BLaER1 treated with 17β-estradiol and CSF1 and Interleukin-3, amounts not matched to agents 10 nM and 100 nM (cell line): ENCODE measurements around the gene DEPDC5.
A peak's percentile ranks its signal among the peaks of the same experiment; 100 is the strongest.

Experiments used
- H3K27ac ChIP-seq, 11 experiments: shearing (Covaris generic); formaldehyde crosslinking; 2 replicates each; pipeline ENCODE4 v1.8.1; 2022
- H3K27me3 ChIP-seq, 11 experiments: shearing (Covaris generic); formaldehyde crosslinking; 2 replicates each; pipeline ENCODE4 v1.8.1; 2022
- H3K36me3 ChIP-seq, 11 experiments: shearing (Covaris generic); formaldehyde crosslinking; 2 replicates each; pipeline ENCODE4 v1.8.1; 2022
- H3K4me1 ChIP-seq, 10 experiments: shearing (Covaris generic); formaldehyde crosslinking; 2 replicates each; pipeline ENCODE4 v1.8.1; 2022
- H3K4me2 ChIP-seq, 11 experiments: shearing (Covaris generic); formaldehyde crosslinking; 2 replicates each; pipeline ENCODE4 v1.8.1; 2022
- H3K4me3 ChIP-seq, 10 experiments: shearing (Covaris generic); formaldehyde crosslinking; 2 replicates each; pipeline ENCODE4 v1.8.1; 2022
- H3K9ac ChIP-seq, 11 experiments: shearing (Covaris generic); formaldehyde crosslinking; 2 replicates each; pipeline ENCODE4 v1.8.1; 2022
- H3K9me3 ChIP-seq, 11 experiments: shearing (Covaris generic); formaldehyde crosslinking; replicated peaks in 1 of 11; 2 replicates each; pipeline ENCODE4 v1.8.1; 2022
- H4K20me1 ChIP-seq, 11 experiments: shearing (Covaris generic); formaldehyde crosslinking; 2 replicates each; pipeline ENCODE4 v1.8.1; 2022
- Cebpa-rat ChIP-seq, 11 experiments: shearing (Covaris generic); IDR thresholded peaks; 2 replicates each; pipeline ENCODE4 v1.8.1; 2022

The DEPDC5 gene

GRCh38 chr22:31921106-31921505 lies 167.3 kb downstream of the DEPDC5 start:
- no peaks in the 10 kb centered on the region for H3K36me3 ChIP-seq
- no peak overlapping the region for H3K27ac ChIP-seq
- no peaks in the 10 kb centered on the region for H3K27me3 ChIP-seq
- no peak overlapping the region for H3K9ac ChIP-seq
- peak overlapping the region in 5 of 11 experiments; percentile 66 to 88 (median 82); a peak in 9 of 22 replicates for H3K4me2 ChIP-seq
- H3K4me3 ChIP-seq: no peak overlapping the region
- H3K4me1 ChIP-seq: peaks cover 44 to 88% (median 67%) of the 10 kb centered on the region in 10 experiments
- H3K9me3 ChIP-seq: no peaks in the 10 kb centered on the region
- peaks cover 0 to 8% (median 0%) of the 10 kb centered on the region in 11 experiments; a peak in 3 of 22 replicates for H4K20me1 ChIP-seq
- no peak for TF ChIP-seq Cebpa-rat (IDR thresholded peaks at IDR 0.05)

- Histone ChIP-seq H3K4me1 (peaks cover 30 to 81% (median 53%) of the 10 kb centered on the region in 10 experiments), H3K4me2 (peak overlapping the region in 10 of 11 experiments; percentile 39 to 88 (median 70); a peak in 20 of 22 replicates), H3K27ac (peak overlapping the region in 8 of 11 experiments; percentile 47 to 75 (median 71); a peak in 16 of 22 replicates), H3K9me3 (no peaks in the 10 kb centered on the region), H3K4me3 (no peak overlapping the region), H3K9ac (peak overlapping the region in 5 of 11 experiments; percentile 38 to 57 (median 54); a peak in 6 of 22 replicates), H4K20me1 (peaks cover 0 to 4% (median 0%) of the 10 kb centered on the region in 11 experiments; a peak in 2 of 22 replicates), H3K36me3 (no peaks in the 10 kb centered on the region), H3K27me3 (no peaks in the 10 kb centered on the region)
- no peak for TF ChIP-seq Cebpa-rat (IDR thresholded peaks at IDR 0.05)
Measured at GRCh38 chr22:31922534-31922933, 168.7 kb downstream of the DEPDC5 start.

GRCh38 chr22:31923136-31923535 lies 169.3 kb downstream of the DEPDC5 start:
- peak overlapping the region; percentile 10 to 75 (median 64); a peak in 20 of 22 replicates for H3K27ac ChIP-seq
- H3K9me3 ChIP-seq: no peaks in the 10 kb centered on the region
- H3K4me1 ChIP-seq: peaks cover 24 to 75% (median 47%) of the 10 kb centered on the region in 10 experiments
- H3K9ac ChIP-seq: peak overlapping the region in 6 of 11 experiments; percentile 20 to 57 (median 52); a peak in 12 of 22 replicates
- no peaks in the 10 kb centered on the region for H3K36me3 ChIP-seq
- peaks cover 0 to 4% (median 0%) of the 10 kb centered on the region in 11 experiments; a peak in 2 of 22 replicates for H4K20me1 ChIP-seq
- H3K27me3 ChIP-seq: no peaks in the 10 kb centered on the region
- H3K4me2 ChIP-seq: peak overlapping the region; percentile 39 to 88 (median 70)
- H3K4me3 ChIP-seq: no peak overlapping the region
- no peak for TF ChIP-seq Cebpa-rat (IDR thresholded peaks at IDR 0.05)

- H3K4me2 ChIP-seq: peak overlapping the region; percentile 39 to 88 (median 70)
- no peak for TF ChIP-seq Cebpa-rat (IDR thresholded peaks at IDR 0.05)
- H3K27ac ChIP-seq: peak overlapping the region in 10 of 11 experiments; percentile 10 to 75 (median 66); a peak in 18 of 22 replicates
Measured at GRCh38 chr22:31923747-31924146, 169.9 kb downstream of the DEPDC5 start.

GRCh38 chr22:31925056-31925455 lies 171.2 kb downstream of the DEPDC5 start:
- no peak for TF ChIP-seq Cebpa-rat (IDR thresholded peaks at IDR 0.05)
- H3K27me3 ChIP-seq: no peaks in the 10 kb centered on the region
- no peak overlapping the region for H3K9ac ChIP-seq
- H3K27ac ChIP-seq: no peak overlapping the region
- H3K4me3 ChIP-seq: no peak overlapping the region
- peaks cover 19 to 69% (median 39%) of the 10 kb centered on the region in 10 experiments for H3K4me1 ChIP-seq
- H4K20me1 ChIP-seq: no peaks in the 10 kb centered on the region; a peak in 1 of 22 replicates
- H3K36me3 ChIP-seq: no peaks in the 10 kb centered on the region
- no peaks in the 10 kb centered on the region for H3K9me3 ChIP-seq
- no peak overlapping the region for H3K4me2 ChIP-seq

More at GRCh38 chr22:31923747-31924146, 169.9 kb downstream of the DEPDC5 start:
- Histone ChIP-seq H3K9me3 (no peaks in the 10 kb centered on the region), H3K9ac (peak overlapping the region in 6 of 11 experiments; percentile 20 to 57 (median 52); a peak in 12 of 22 replicates), H3K4me3 (no peak overlapping the region), H3K36me3 (no peaks in the 10 kb centered on the region), H3K27me3 (no peaks in the 10 kb centered on the region), H4K20me1 (peaks cover 0 to 4% (median 0%) of the 10 kb centered on the region in 11 experiments; a peak in 2 of 22 replicates), H3K4me1 (peaks cover 21 to 71% (median 41%) of the 10 kb centered on the region in 10 experiments)

GRCh38 chr22:31926024-31926423 lies 172.2 kb downstream of the DEPDC5 start:
- no peaks in the 10 kb centered on the region for H3K36me3 ChIP-seq
- no peaks in the 10 kb centered on the region; a peak in 1 of 22 replicates for H4K20me1 ChIP-seq
- H3K27me3 ChIP-seq: no peaks in the 10 kb centered on the region
- peaks cover 19 to 59% (median 35%) of the 10 kb centered on the region in 10 experiments for H3K4me1 ChIP-seq
- H3K9me3 ChIP-seq: no peaks in the 10 kb centered on the region
- TF ChIP-seq Cebpa-rat (IDR thresholded peaks at IDR 0.05): no peak
- no peak overlapping the region for H3K27ac ChIP-seq
- H3K9ac ChIP-seq: no peak overlapping the region
- H3K4me3 ChIP-seq: no peak overlapping the region
- 0 out of 22 replicates have a peak overlapping the region, but pooled peaks of 1 of the 11 experiments have one; percentile 2 for H3K4me2 ChIP-seq

GRCh38 chr22:31926969-31927368 lies 173.2 kb downstream of the DEPDC5 start:
- Histone ChIP-seq H3K27me3 (no peaks in the 10 kb centered on the region), H3K4me1 (peaks cover 19 to 50% (median 30%) of the 10 kb centered on the region in 10 experiments), H3K4me2 (no peak overlapping the region), H4K20me1 (no peaks in the 10 kb centered on the region; a peak in 2 of 22 replicates), H3K9ac (no peak overlapping the region), H3K27ac (no peak overlapping the region), H3K9me3 (no peaks in the 10 kb centered on the region), H3K36me3 (no peaks in the 10 kb centered on the region), H3K4me3 (no peak overlapping the region)
- no peak for TF ChIP-seq Cebpa-rat (IDR thresholded peaks at IDR 0.05)

GRCh38 chr22:31927562-31927961 lies 173.7 kb downstream of the DEPDC5 start:
- Histone ChIP-seq H3K9ac (no peak overlapping the region), H3K4me3 (no peak overlapping the region), H3K27ac (no peak overlapping the region), H3K36me3 (no peaks in the 10 kb centered on the region), H3K4me1 (peaks cover 15 to 44% (median 24%) of the 10 kb centered on the region in 10 experiments), H3K27me3 (no peaks in the 10 kb centered on the region), H3K9me3 (no peaks in the 10 kb centered on the region), H4K20me1 (no peaks in the 10 kb centered on the region; a peak in 2 of 22 replicates), H3K4me2 (no peak overlapping the region)
- no peak for TF ChIP-seq Cebpa-rat (IDR thresholded peaks at IDR 0.05)

GRCh38 chr22:31929167-31929930 lies 175.5 kb downstream of the DEPDC5 start:
- Histone ChIP-seq H4K20me1 (no peaks in the 10 kb centered on the region; a peak in 1 of 22 replicates), H3K27me3 (no peaks in the 10 kb centered on the region), H3K27ac (no peak overlapping the region), H3K4me3 (no peak overlapping the region), H3K4me2 (peak overlapping the region in 3 of 11 experiments; percentile 7 to 28 (median 9); a peak in 3 of 22 replicates), H3K9me3 (no peaks in the 10 kb centered on the region), H3K4me1 (peaks cover 0 to 26% (median 7%) of the 10 kb centered on the region in 10 experiments; a peak in 14 of 20 replicates), H3K9ac (no peak overlapping the region), H3K36me3 (no peaks in the 10 kb centered on the region)
- no peak for TF ChIP-seq Cebpa-rat (IDR thresholded peaks at IDR 0.05)
